Measurements from ENCODE around the gene FBLN1.

The FBLN1 gene

GRCh38 chr22:45518136-45518535 is 15.5 kb downstream of the FBLN1 start:
- no peak for TF ChIP-seq CTCF (conservative IDR thresholded peaks at IDR 0.05; ENCODE audit: low read length)
- TF ChIP-seq EZH2phosphoT487 (IDR thresholded peaks at IDR 0.05; ENCODE audit: borderline replicate concordance), result no peak
- no peaks in the 10 kb centered on the region for H3K4me1 ChIP-seq (ENCODE audit: insufficient read depth, low read length, poor library complexity, severe bottlenecking)
- no peak overlapping the region for H2AFZ ChIP-seq (ENCODE audit: low read length)
- no peak overlapping the region for H3K4me3 ChIP-seq (ENCODE audit: low read length, poor library complexity, severe bottlenecking)
- no peak overlapping the region for H3K4me2 ChIP-seq (ENCODE audit: low read depth, low read length, poor library complexity, severe bottlenecking)
- no peaks in the 10 kb centered on the region for H3K79me2 ChIP-seq (ENCODE audit: insufficient read depth, low read length)
- H3F3A ChIP-seq (ENCODE audit: low read depth), result no peaks in the 10 kb centered on the region
- no peaks in the 10 kb centered on the region for H3K27me3 ChIP-seq (ENCODE audit: insufficient read depth, low read length, poor library complexity, severe bottlenecking)
- H3K9me3 ChIP-seq (ENCODE audit: insufficient read depth, low read depth, low read length), result no peaks in the 10 kb centered on the region
- no peaks in the 10 kb centered on the region for H3K9me2 ChIP-seq (replicated peaks; ENCODE audit: low read depth, low read length)
- no peaks in the 10 kb centered on the region for H3K36me3 ChIP-seq (ENCODE audit: insufficient read depth, low read length)
- no peak overlapping the region for H3K9ac ChIP-seq (ENCODE audit: low read depth, low read length, poor library complexity, severe bottlenecking)
- H4K20me1 ChIP-seq (ENCODE audit: insufficient read depth, low read length, poor library complexity, severe bottlenecking), result no peaks in the 10 kb centered on the region

- H3K9me3 ChIP-seq (ENCODE audit: insufficient read depth, low read depth, low read length), result no peaks in the 10 kb centered on the region
- no peak overlapping the region for H3K4me2 ChIP-seq (ENCODE audit: low read depth, low read length, poor library complexity, severe bottlenecking)
- no peaks in the 10 kb centered on the region for H3K4me1 ChIP-seq (ENCODE audit: insufficient read depth, low read length, poor library complexity, severe bottlenecking)
- TF ChIP-seq CTCF (conservative IDR thresholded peaks at IDR 0.05; ENCODE audit: low read length) (no peak), EZH2phosphoT487 (IDR thresholded peaks at IDR 0.05; ENCODE audit: borderline replicate concordance) (no peak)
- no peaks in the 10 kb centered on the region for H3K79me2 ChIP-seq (ENCODE audit: insufficient read depth, low read length)
- H3K4me3 ChIP-seq (ENCODE audit: low read length, poor library complexity, severe bottlenecking), result no peak overlapping the region
- no peak overlapping the region for H3K9ac ChIP-seq (ENCODE audit: low read depth, low read length, poor library complexity, severe bottlenecking)
- no peaks in the 10 kb centered on the region for H3F3A ChIP-seq (ENCODE audit: low read depth)
- H3K27me3 ChIP-seq (ENCODE audit: insufficient read depth, low read length, poor library complexity, severe bottlenecking), result no peaks in the 10 kb centered on the region
- H3K9me2 ChIP-seq (replicated peaks; ENCODE audit: low read depth, low read length), result no peaks in the 10 kb centered on the region
- no peaks in the 10 kb centered on the region for H4K20me1 ChIP-seq (ENCODE audit: insufficient read depth, low read length, poor library complexity, severe bottlenecking)
- H3K36me3 ChIP-seq (ENCODE audit: insufficient read depth, low read length), result no peaks in the 10 kb centered on the region
- no peak overlapping the region for H2AFZ ChIP-seq (ENCODE audit: low read length)
These were observed 15.9 kb downstream of the FBLN1 start for GRCh38 chr22:45518580-45518991.

- Histone ChIP-seq H3K79me2 (ENCODE audit: insufficient read depth, low read length) (no peaks in the 10 kb centered on the region), H3K9ac (ENCODE audit: low read depth, low read length, poor library complexity, severe bottlenecking) (no peak overlapping the region), H3K9me2 (replicated peaks; ENCODE audit: low read depth, low read length) (no peaks in the 10 kb centered on the region), H3K4me2 (ENCODE audit: low read depth, low read length, poor library complexity, severe bottlenecking) (no peak overlapping the region), H4K20me1 (ENCODE audit: insufficient read depth, low read length, poor library complexity, severe bottlenecking) (no peaks in the 10 kb centered on the region), H2AFZ (ENCODE audit: low read length) (no peak overlapping the region), H3F3A (ENCODE audit: low read depth) (no peaks in the 10 kb centered on the region), H3K36me3 (ENCODE audit: insufficient read depth, low read length) (no peaks in the 10 kb centered on the region), H3K4me1 (ENCODE audit: insufficient read depth, low read length, poor library complexity, severe bottlenecking) (no peaks in the 10 kb centered on the region), H3K4me3 (ENCODE audit: low read length, poor library complexity, severe bottlenecking) (no peak overlapping the region), H3K9me3 (ENCODE audit: insufficient read depth, low read depth, low read length) (no peaks in the 10 kb centered on the region), H3K27me3 (ENCODE audit: insufficient read depth, low read length, poor library complexity, severe bottlenecking) (no peaks in the 10 kb centered on the region)
- TF ChIP-seq CTCF (conservative IDR thresholded peaks at IDR 0.05; ENCODE audit: low read length), result no peak
- no peak for TF ChIP-seq EZH2phosphoT487 (IDR thresholded peaks at IDR 0.05; ENCODE audit: borderline replicate concordance)
These were observed 18.5 kb downstream of the FBLN1 start for GRCh38 chr22:45521178-45521577.
